GM12801 (cell line): ENCODE measurements around the gene LCE1B.

Experiments
- TF ChIP-seq, protein P1 (sequence below): IDR thresholded peaks from one replicate; pipeline ENCODE4 v1.5.1; 2011; ENCODE audit warnings: control low read depth; ENCODE audit not compliant: insufficient read length; ENCODE audit errors: extremely low read depth

LCE1B gene

GRCh38 chr1:152823294-152823693 lies 11.5 kb downstream of the LCE1B start:
- TF ChIP-seq, protein P1, sequence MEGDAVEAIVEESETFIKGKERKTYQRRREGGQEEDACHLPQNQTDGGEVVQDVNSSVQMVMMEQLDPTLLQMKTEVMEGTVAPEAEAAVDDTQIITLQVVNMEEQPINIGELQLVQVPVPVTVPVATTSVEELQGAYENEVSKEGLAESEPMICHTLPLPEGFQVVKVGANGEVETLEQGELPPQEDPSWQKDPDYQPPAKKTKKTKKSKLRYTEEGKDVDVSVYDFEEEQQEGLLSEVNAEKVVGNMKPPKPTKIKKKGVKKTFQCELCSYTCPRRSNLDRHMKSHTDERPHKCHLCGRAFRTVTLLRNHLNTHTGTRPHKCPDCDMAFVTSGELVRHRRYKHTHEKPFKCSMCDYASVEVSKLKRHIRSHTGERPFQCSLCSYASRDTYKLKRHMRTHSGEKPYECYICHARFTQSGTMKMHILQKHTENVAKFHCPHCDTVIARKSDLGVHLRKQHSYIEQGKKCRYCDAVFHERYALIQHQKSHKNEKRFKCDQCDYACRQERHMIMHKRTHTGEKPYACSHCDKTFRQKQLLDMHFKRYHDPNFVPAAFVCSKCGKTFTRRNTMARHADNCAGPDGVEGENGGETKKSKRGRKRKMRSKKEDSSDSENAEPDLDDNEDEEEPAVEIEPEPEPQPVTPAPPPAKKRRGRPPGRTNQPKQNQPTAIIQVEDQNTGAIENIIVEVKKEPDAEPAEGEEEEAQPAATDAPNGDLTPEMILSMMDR: no peak

GRCh38 chr1:152824964-152825363 lies 13.2 kb downstream of the LCE1B start:
- TF ChIP-seq, protein P1: no peak

GRCh38 chr1:152827173-152827572 lies 15.4 kb downstream of the LCE1B start, which contains the start of gene LCE1A:
TSS of gene LCE1A (plus strand) at chr1:152827473. CDS start at chr1:152827473, 0 bp downstream.
- TF ChIP-seq, protein P1: no peak

DNA sequence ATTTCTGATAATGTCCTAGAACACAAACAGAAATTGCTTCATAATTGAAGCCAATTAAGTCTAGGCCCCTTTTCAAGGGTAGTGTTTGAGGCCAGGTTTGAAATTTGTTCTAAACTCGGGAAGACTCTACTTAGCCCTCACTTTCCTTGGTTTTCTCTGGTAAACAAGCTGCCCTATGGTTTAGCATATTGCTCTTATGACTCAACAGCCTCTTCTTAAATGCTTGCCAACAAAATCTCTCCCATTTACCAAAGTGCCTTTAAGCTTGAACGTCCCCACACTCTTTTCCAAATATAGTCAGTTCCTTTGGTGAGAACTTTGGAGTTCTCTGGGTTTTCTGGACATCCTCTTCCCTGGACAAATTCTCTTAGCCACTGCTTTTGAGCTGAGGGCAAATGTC lies 25.1 kb downstream of the LCE1B start:
- TF ChIP-seq, protein P1: no peak

- TF ChIP-seq, protein P1: no peak
Observed at GRCh38 chr1:152842556-152842955, 30.8 kb downstream of the LCE1B start, which contains the start of gene LCE6A. TSS of gene LCE6A (plus strand) at chr1:152842856. CDS start at chr1:152843521, 665 bp downstream.

DNA sequence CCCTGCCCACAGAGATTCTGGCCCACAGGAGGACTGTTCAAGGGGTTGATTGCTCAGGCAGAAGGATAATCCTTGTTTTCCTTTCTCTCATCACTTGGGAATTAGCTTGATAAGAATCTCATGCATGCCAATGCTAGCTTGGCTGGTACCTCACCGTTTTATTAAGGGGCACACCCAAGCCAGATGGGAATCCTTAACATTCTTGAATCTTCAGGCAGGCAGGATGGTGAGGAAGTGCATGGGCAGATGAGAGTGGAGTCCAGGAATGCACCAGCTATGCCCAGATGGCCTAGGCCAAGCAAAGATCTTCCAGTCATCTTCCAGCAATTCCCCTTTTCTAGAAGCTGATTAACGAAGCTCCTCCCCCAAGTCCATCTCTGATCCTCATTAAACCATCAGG lies 43.9 kb downstream of the LCE1B start:
- TF ChIP-seq, protein P1: no peak

GRCh38 chr1:152858062-152858461 lies 46.3 kb downstream of the LCE1B start:
- TF ChIP-seq, protein P1: no peak

- TF ChIP-seq, protein P1: no peak
Observed at GRCh38 chr1:152859696-152860095, 47.9 kb downstream of the LCE1B start, which contains the start of gene LCE7A. TSS of gene LCE7A (plus strand) at chr1:152859996. CDS start at chr1:152860698, 702 bp downstream.
